GM12878 (cell line): ENCODE data around the gene SNX30. TPM values are rescaled to one million over a fixed set of nuclear protein-coding genes. Genes with fewer than 3 reads are reported as not detected.

Experiments used
- ATAC-seq: fragments of 200-7000 bp; cut with Tn5 transposase; 3 replicates; pipeline ENCODE4 v1.9.1; 2020; ENCODE audit warnings: mild to moderate bottlenecking, moderate library complexity
- BruUV-seq: library from RNA; stranded (reverse); fragments of 400-500 nt; replicated peaks from 2 replicates; lab custom pipeline; 2021; lab: Mats Ljungman, UMichigan
- CTCF ChIA-PET: fragments of 300-600 bp; sonication (Branson Sonifier 250); formaldehyde crosslinking; extraction: SDS; loops from one replicate; lab custom pipeline; 2021; ENCODE audit warnings: inconsistent platforms; lab: Yijun Ruan, JAX
- POLR2A ChIA-PET: fragments of 350-600 bp; formaldehyde crosslinking; extraction: SDS; loops from one replicate; lab custom pipeline; 2021; ENCODE audit warnings: inconsistent platforms; lab: Charles Lee
- RAD21 ChIA-PET: fragments of 300-600 bp; sonication (Branson Sonifier 250); formaldehyde crosslinking; loops from one replicate; lab custom pipeline; 2023; ENCODE audit warnings: antibody characterized with exemption; ENCODE audit not compliant: unreplicated experiment; lab: Charles Lee
- SMC1A ChIA-PET: fragments of 300-600 bp; sonication (Branson Sonifier 250); formaldehyde crosslinking; loops from one replicate; lab custom pipeline; 2023; ENCODE audit not compliant: unreplicated experiment, uncharacterized antibody; lab: Charles Lee
- DNase-seq: peaks from one replicate; pipeline ENCODE4 v3.0.0-alpha.2; 2011; ENCODE audit warnings: low read depth, low spot score
- FAIRE-seq: peaks from 3 replicates; lab custom pipeline; 2011; peaks lifted over from hg19 to GRCh38; lab: Jason Lieb, UNC
- H2AFZ ChIP-seq: 2 replicates; pipeline ENCODE4 v1.6.0; 2011; ENCODE audit warnings: low read depth, low read length, control low read depth; ENCODE audit not compliant: control insufficient read depth
- H3K27ac ChIP-seq: 2 replicates; pipeline ENCODE4 v1.5.1; 2011; ENCODE audit warnings: control low read depth; ENCODE audit not compliant: control insufficient read depth, insufficient read depth
- H3K27me3 ChIP-seq, 2 experiments: replicated peaks in 1 of 2; 2 replicates each; pipeline versions ENCODE4 v1.6.0 to v1.6.1; 2011; ENCODE audit warnings: low read length in 1 of 2; ENCODE audit not compliant: control insufficient read depth in 2 of 2, insufficient read depth in 2 of 2
- H3K36me3 ChIP-seq, 2 experiments: 2 replicates each; pipeline ENCODE4 v1.5.1; 2011; ENCODE audit warnings: low read length in 1 of 2; ENCODE audit not compliant: control insufficient read depth in 2 of 2, insufficient read depth in 2 of 2
- H3K4me1 ChIP-seq: 2 replicates; pipeline ENCODE4 v1.6.1; 2011; ENCODE audit warnings: mild to moderate bottlenecking, low read length, moderate library complexity, mixed read lengths; ENCODE audit not compliant: control insufficient read depth, insufficient read depth
- H3K4me2 ChIP-seq: 2 replicates; pipeline ENCODE4 v1.6.0; 2011; ENCODE audit warnings: control low read depth; ENCODE audit not compliant: control insufficient read depth, insufficient read depth
- H3K4me3 ChIP-seq: fragments of 200-600 bp; sonication (generic); 2 replicates; pipeline ENCODE4 v1.5.1; 2016
- H3K79me2 ChIP-seq: 2 replicates; pipeline ENCODE4 v1.6.0; 2011; ENCODE audit warnings: low read length; ENCODE audit not compliant: control insufficient read depth, insufficient read depth
- H3K9ac ChIP-seq: 2 replicates; pipeline ENCODE4 v1.8.0; 2011; ENCODE audit warnings: low read length, control low read depth, mixed read lengths; ENCODE audit not compliant: control insufficient read depth, insufficient read depth
- H3K9me3 ChIP-seq: replicated peaks from 3 replicates; pipeline ENCODE4 v1.5.1; 2011; ENCODE audit warnings: mild to moderate bottlenecking, low read length; ENCODE audit not compliant: control insufficient read depth, insufficient read depth
- H4K20me1 ChIP-seq: 2 replicates; pipeline ENCODE4 v1.6.0; 2011; ENCODE audit not compliant: control insufficient read depth, insufficient read depth
- BCL11A ChIP-seq: IDR thresholded peaks from 2 replicates; pipeline ENCODE4 v1.6.1; 2011; ENCODE audit warnings: low read depth, low read length
- BMI1 ChIP-seq: fragments of 450-650 bp; IDR thresholded peaks from 2 replicates; pipeline ENCODE4 v1.6.1; 2016; ENCODE audit warnings: mild to moderate bottlenecking, moderate library complexity, borderline replicate concordance
- CHD1 ChIP-seq: IDR thresholded peaks from 2 replicates; pipeline ENCODE4 v1.6.1; 2012; ENCODE audit warnings: low read depth, low read length, improper control_type of control experiment
- FOXK2 ChIP-seq: fragments of 450-650 bp; IDR thresholded peaks from 2 replicates; pipeline ENCODE4 v1.6.1; 2017; ENCODE audit warnings: mild to moderate bottlenecking, moderate library complexity
- FOXM1 ChIP-seq: IDR thresholded peaks from 2 replicates; pipeline ENCODE4 v1.6.1; 2012; ENCODE audit warnings: low read depth, mild to moderate bottlenecking, inconsistent platforms, low read length, moderate library complexity
- LARP7 ChIP-seq: fragments of 450-650 bp; IDR thresholded peaks from 2 replicates; pipeline ENCODE4 v1.6.1; 2017; ENCODE audit warnings: mild to moderate bottlenecking
- MAX ChIP-seq: IDR thresholded peaks from 2 replicates; pipeline ENCODE4 v1.6.1; 2012; ENCODE audit warnings: low read depth, low read length, improper control_type of control experiment
- MLLT1 ChIP-seq: fragments of 450-650 bp; IDR thresholded peaks from 2 replicates; pipeline ENCODE4 v1.6.1; 2016; ENCODE audit warnings: mild to moderate bottlenecking
- POLR2AphosphoS5 ChIP-seq: IDR thresholded peaks from 2 replicates; pipeline ENCODE4 v1.6.1; 2011; ENCODE audit warnings: mild to moderate bottlenecking, low read length, inconsistent platforms
- SP1 ChIP-seq: IDR thresholded peaks from one replicate; pipeline ENCODE4 v1.6.1; 2011; ENCODE audit warnings: low read depth, low read length
- STAT3 ChIP-seq: IDR thresholded peaks from 2 replicates; pipeline ENCODE4 v1.6.1; 2011; ENCODE audit warnings: low read depth, low read length, improper control_type of control experiment
- ZNF24 ChIP-seq: fragments of 450-650 bp; IDR thresholded peaks from 2 replicates; pipeline ENCODE4 v1.6.1; 2017; ENCODE audit warnings: antibody characterized with exemption, mild to moderate bottlenecking
- WGBS: methylation state at CpG from one replicate; pipeline ENCODE4 v1.1.6; 2016; ENCODE audit warnings: low lambda C conversion rate; ENCODE audit not compliant: insufficient replicate concordance, insufficient coverage; ENCODE audit errors: missing lambda C conversion rate; 5-methylcytosine and 5-hydroxymethylcytosine counted together
- in situ Hi-C: fragments of 300-500 bp; cut with MboI; formaldehyde crosslinking; loops from 9 replicates; pipeline ENCODE4 v1.14.3; 2018; ENCODE audit warnings: mixed read lengths
- intact Hi-C: fragments of 100-400 bp; cut with micrococcal nuclease; formaldehyde crosslinking; loops from one replicate; pipeline ENCODE4 v1.14.2; 2022; ENCODE audit not compliant: unreplicated experiment
- polyA plus RNA-seq, 11 experiments: library from polyadenylated mRNA; depleted of rRNA in 4 of 11; unstranded in 6 of 11; stranded (reverse) in 5 of 11; fragments of >200 nt; fragmentation: Nextera tagmentation in 4 of 11; fragmentation: Illumina TruSeq in 1 of 11; extraction: Ambion mirVana in 4 of 11; extraction: Trizol in 1 of 11; gene quantifications; 1 replicate in 1 of 11; 2 replicates in 10 of 11; pipeline versions ENCODE4 v1.2.1 to v1.2.3, GENCODE V29; 2011 to 2016; ENCODE audit warnings: inconsistent platforms in 2 of 11, missing spikeins in 2 of 11, low read depth in 1 of 11
- total RNA-seq, 4 experiments: library from RNA; depleted of rRNA in 3 of 4; stranded (reverse); fragments of >200 nt in 3 of 4; fragmentation: Illumina TruSeq in 1 of 4; extraction: Trizol in 1 of 4; gene quantifications; 2 replicates each; pipeline versions ENCODE4 v1.2.1 to v1.2.3, GENCODE V29; 2013 to 2021
- TF ChIP-seq, protein P1 (sequence below): IDR thresholded peaks from 2 replicates; pipeline ENCODE4 v1.6.1; 2012; ENCODE audit warnings: mild to moderate bottlenecking, low read depth, low read length
- TF ChIP-seq, protein P2 (sequence below): fragments of 150-350 bp; IDR thresholded peaks from 2 replicates; pipeline ENCODE4 v1.6.1; 2014; ENCODE audit warnings: mild to moderate bottlenecking, low read depth, low read length
- TF ChIP-seq, protein P3 (sequence below): fragments of 450-650 bp; IDR thresholded peaks from 2 replicates; pipeline ENCODE4 v1.6.1; 2017; ENCODE audit warnings: antibody characterized with exemption, mild to moderate bottlenecking, moderate library complexity

Gene SNX30
- total and polyA plus RNA-seq, 10 of the 15 experiments (the other 5 are each of a cell fraction or from before 2014, with no cell fraction given) = 0.53 to 4.0 (median 1.5) TPM

- Histone ChIP-seq H3K9me3 (no peaks in the 10 kb centered on the region), H3K27ac (no peak overlapping the region), H3K4me3 (no peak overlapping the region), H3K4me1 (peaks cover 6% of the 10 kb centered on the region), H3K27me3 (no peaks in the 10 kb centered on the region), H3K9ac (no peak overlapping the region), H4K20me1 (no peaks in the 10 kb centered on the region), H2AFZ (no peak overlapping the region), H3K36me3 (no peaks in the 10 kb centered on the region), H3K79me2 (no peaks in the 10 kb centered on the region), H3K4me2 (no peak overlapping the region)
- SMC1A ChIA-PET = interaction anchor here (0.7 kb wide), 1 partner anchor 814 kb away, joined by 4 read pairs; no protein-coding TSS in a partner anchor
- CTCF ChIA-PET = no interaction called here
- RAD21 ChIA-PET = no interaction called here
- in situ Hi-C loops = no loop called here
- BruUV-seq = no TSS peak
- no peak for FAIRE-seq
- POLR2A ChIA-PET = no interaction called here
- intact Hi-C loops = loop anchor here (10.0 kb wide), 1 partner anchor 456 kb away; no protein-coding TSS in a partner anchor
- ATAC-seq = no peak
- WGBS = 19% methylated on average over 4 of the region's 4 CpGs
- DNase-seq = no peak
- TF ChIP-seq, protein P1, sequence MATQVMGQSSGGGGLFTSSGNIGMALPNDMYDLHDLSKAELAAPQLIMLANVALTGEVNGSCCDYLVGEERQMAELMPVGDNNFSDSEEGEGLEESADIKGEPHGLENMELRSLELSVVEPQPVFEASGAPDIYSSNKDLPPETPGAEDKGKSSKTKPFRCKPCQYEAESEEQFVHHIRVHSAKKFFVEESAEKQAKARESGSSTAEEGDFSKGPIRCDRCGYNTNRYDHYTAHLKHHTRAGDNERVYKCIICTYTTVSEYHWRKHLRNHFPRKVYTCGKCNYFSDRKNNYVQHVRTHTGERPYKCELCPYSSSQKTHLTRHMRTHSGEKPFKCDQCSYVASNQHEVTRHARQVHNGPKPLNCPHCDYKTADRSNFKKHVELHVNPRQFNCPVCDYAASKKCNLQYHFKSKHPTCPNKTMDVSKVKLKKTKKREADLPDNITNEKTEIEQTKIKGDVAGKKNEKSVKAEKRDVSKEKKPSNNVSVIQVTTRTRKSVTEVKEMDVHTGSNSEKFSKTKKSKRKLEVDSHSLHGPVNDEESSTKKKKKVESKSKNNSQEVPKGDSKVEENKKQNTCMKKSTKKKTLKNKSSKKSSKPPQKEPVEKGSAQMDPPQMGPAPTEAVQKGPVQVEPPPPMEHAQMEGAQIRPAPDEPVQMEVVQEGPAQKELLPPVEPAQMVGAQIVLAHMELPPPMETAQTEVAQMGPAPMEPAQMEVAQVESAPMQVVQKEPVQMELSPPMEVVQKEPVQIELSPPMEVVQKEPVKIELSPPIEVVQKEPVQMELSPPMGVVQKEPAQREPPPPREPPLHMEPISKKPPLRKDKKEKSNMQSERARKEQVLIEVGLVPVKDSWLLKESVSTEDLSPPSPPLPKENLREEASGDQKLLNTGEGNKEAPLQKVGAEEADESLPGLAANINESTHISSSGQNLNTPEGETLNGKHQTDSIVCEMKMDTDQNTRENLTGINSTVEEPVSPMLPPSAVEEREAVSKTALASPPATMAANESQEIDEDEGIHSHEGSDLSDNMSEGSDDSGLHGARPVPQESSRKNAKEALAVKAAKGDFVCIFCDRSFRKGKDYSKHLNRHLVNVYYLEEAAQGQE = no peak
- TF ChIP-seq LARP7 (no peak), POLR2AphosphoS5 (no peak), SP1 (no peak), BMI1 (no peak), MAX (no peak), MLLT1 (no peak), BCL11A (no peak), FOXK2 (no peak), ZNF24 (no peak), STAT3 (no peak), CHD1 (no peak), FOXM1 (no peak)
- TF ChIP-seq, protein P2, sequence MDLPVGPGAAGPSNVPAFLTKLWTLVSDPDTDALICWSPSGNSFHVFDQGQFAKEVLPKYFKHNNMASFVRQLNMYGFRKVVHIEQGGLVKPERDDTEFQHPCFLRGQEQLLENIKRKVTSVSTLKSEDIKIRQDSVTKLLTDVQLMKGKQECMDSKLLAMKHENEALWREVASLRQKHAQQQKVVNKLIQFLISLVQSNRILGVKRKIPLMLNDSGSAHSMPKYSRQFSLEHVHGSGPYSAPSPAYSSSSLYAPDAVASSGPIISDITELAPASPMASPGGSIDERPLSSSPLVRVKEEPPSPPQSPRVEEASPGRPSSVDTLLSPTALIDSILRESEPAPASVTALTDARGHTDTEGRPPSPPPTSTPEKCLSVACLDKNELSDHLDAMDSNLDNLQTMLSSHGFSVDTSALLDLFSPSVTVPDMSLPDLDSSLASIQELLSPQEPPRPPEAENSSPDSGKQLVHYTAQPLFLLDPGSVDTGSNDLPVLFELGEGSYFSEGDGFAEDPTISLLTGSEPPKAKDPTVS = no peak
- TF ChIP-seq, protein P3, sequence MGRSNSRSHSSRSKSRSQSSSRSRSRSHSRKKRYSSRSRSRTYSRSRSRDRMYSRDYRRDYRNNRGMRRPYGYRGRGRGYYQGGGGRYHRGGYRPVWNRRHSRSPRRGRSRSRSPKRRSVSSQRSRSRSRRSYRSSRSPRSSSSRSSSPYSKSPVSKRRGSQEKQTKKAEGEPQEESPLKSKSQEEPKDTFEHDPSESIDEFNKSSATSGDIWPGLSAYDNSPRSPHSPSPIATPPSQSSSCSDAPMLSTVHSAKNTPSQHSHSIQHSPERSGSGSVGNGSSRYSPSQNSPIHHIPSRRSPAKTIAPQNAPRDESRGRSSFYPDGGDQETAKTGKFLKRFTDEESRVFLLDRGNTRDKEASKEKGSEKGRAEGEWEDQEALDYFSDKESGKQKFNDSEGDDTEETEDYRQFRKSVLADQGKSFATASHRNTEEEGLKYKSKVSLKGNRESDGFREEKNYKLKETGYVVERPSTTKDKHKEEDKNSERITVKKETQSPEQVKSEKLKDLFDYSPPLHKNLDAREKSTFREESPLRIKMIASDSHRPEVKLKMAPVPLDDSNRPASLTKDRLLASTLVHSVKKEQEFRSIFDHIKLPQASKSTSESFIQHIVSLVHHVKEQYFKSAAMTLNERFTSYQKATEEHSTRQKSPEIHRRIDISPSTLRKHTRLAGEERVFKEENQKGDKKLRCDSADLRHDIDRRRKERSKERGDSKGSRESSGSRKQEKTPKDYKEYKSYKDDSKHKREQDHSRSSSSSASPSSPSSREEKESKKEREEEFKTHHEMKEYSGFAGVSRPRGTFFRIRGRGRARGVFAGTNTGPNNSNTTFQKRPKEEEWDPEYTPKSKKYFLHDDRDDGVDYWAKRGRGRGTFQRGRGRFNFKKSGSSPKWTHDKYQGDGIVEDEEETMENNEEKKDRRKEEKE = no peak
Observed at GRCh38 chr9:112900488-112900887, 149.9 kb downstream of the SNX30 start.
